GM10266 (cell line): ENCODE measurements around the gene SNRK.

ENCODE experiments used
- DNase-seq: peaks from one replicate; pipeline ENCODE4 v3.0.0; 2012; ENCODE audit errors: extremely low spot score
- TF ChIP-seq, protein P1 (sequence below): IDR thresholded peaks from 2 replicates; pipeline ENCODE4 v1.5.1; 2012; ENCODE audit warnings: mild to moderate bottlenecking, low read depth; ENCODE audit not compliant: control insufficient read depth, insufficient read depth; ENCODE audit errors: missing control alignments

The SNRK gene

DNA sequence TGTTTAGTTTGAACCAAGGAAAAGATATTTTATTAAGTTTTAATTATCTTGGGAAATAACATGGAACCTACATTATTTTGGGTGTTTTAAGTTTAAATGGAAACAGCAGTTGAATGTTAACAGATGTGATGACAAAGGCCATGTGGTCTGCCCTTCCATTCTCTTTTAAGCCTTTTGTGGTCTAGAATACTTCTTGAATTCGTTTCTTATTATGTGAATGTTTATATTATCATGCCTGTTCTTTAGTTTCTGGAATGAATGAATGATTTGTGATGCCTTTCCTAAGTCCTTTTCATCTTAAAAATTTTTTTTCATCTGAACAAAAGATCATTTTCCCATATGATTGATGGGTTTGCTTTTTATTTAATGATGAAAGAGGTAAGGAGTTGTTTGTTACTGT, 44.6 kb downstream of the SNRK start:
- TF ChIP-seq, protein P1, sequence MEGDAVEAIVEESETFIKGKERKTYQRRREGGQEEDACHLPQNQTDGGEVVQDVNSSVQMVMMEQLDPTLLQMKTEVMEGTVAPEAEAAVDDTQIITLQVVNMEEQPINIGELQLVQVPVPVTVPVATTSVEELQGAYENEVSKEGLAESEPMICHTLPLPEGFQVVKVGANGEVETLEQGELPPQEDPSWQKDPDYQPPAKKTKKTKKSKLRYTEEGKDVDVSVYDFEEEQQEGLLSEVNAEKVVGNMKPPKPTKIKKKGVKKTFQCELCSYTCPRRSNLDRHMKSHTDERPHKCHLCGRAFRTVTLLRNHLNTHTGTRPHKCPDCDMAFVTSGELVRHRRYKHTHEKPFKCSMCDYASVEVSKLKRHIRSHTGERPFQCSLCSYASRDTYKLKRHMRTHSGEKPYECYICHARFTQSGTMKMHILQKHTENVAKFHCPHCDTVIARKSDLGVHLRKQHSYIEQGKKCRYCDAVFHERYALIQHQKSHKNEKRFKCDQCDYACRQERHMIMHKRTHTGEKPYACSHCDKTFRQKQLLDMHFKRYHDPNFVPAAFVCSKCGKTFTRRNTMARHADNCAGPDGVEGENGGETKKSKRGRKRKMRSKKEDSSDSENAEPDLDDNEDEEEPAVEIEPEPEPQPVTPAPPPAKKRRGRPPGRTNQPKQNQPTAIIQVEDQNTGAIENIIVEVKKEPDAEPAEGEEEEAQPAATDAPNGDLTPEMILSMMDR, result no peak
- DNase-seq, result no peak

DNA sequence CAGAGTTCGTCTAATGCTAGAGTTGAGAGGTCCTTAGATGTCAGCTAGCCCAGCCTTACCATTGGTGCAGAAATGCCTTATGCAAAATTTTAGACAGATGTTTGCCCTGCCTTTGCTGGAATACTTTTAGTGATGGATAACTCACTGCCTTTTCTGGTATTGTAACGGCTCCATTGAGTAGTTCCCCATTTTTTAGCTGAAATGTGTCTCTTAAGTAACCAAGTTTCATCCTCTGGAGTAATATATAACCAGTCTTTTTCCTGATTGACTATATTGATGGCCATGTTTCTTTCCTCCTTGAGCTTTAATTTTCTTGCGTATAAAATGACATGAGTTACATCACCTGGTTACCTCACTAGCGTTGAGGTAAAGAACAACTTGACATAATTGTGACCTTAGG, 45.0 kb downstream of the SNRK start:
- no peak for DNase-seq
- TF ChIP-seq, protein P1, result no peak

DNA sequence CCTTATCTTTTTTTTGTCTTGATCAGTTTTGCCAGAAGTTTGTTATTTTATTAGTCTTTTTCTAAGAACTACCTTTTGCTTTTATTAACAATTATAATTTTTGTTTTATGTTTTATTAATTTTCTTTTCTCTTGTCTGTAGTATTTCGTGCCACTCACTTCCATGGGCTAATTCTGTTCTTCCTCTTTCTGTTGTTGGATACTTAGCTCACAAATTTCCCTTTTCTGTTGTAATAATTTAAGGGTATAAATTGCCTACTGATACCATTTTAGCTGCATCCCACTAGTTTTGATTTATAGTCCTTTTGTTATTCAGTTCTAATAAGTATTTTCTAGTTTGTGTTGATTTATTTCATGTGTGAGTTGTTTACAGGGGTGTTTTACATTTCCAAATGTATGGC, 48.6 kb downstream of the SNRK start:
- TF ChIP-seq, protein P1, result no peak
- DNase-seq, result no peak

DNA sequence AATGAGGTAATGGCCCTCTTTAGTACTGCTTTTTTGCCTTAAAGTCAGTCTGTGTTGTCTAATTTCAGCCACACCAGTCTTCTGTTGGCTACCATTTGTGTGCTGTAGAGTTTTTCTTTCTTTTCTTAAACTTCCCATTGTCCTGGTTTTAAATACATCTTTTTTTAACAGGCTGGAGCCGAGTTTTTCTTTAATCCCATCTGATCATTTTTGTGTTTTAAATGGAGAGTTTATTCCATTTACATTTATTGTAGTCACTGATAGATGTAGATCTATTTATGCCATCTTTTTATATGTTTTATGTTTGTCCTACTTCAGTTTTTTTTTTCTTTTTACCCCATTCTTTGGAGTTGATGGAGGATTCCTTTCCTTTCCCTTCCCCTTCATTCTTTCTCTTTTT, 49.5 kb downstream of the SNRK start:
- TF ChIP-seq, protein P1, result no peak
- DNase-seq, result no peak

DNA sequence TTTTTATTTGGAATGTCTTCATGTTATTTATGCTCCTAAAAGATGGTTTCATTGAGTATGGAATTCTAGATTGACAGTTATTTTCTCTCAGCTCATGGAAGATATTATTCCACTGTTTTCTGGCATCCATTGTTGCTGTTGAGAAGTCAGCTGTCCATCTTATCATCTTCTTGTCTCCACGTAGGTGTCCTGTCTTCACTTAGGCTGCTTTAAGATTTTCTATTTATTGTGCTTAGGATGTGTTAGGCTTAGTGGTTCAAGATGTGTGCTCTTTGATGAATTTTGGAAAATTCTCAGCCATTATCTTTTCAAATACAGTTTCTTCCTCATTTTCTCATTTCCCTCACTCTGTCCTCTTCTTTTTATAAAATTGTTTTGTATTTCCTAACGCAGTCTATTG, 52.0 kb downstream of the SNRK start:
- TF ChIP-seq, protein P1, result no peak
- DNase-seq, result no peak

DNA sequence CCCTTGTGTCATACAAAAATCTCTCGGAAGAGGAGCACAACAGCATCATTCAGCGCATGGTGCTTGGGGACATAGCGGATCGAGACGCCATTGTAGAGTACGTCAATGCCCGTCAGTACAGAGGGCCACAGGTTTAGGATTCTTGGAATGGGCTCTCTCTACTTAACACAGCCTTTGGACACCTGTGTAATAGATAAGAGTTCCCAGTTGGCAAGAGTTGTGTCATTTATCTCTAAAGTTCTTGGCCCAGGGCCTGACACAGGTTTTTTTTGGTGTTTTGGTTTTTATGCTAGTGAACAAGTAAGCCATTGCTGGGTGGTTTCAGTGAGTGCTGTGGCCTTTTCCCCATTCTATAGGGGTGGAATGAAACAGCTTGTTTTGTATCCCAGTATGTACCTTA, 54.1 kb downstream of the SNRK start:
- TF ChIP-seq, protein P1, result no peak
- no peak for DNase-seq

DNA sequence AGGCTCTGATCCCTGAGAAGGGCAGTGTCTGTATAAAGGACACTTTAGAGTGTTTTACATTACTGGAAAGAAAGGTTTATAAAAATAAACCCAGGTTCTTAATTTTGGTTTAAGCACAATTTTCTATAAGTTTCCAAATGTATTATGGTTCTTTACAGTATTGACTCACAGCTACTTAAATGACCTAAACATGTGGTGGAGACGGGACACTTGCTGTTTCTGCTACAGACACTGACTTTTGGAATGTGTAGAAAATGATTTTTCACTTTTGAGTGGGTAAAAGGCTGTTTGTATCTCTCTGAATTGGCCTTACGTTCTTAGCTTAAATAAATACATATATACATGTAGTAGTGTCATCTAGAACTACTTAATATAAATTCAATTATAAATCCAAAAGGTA, 55.4 kb downstream of the SNRK start:
- TF ChIP-seq, protein P1, result no peak
- no peak for DNase-seq
